ENCODE measurements around the gene MMP17. TPM values are rescaled to one million over a fixed set of nuclear protein-coding genes. Genes with fewer than 3 reads are reported as not detected.
A peak's percentile ranks its signal among the peaks of the same experiment; 100 is the strongest.
"Not testable (repeated sequence)": the region's sequence is repeated elsewhere in the genome, so short reads cannot be mapped to it uniquely, and the experiment has no call there.

Gene MMP17
- total RNA-seq, 2 donors from 2014 or later, result 10.9 to 12.0 TPM

- peak; percentile 45 for TF ChIP-seq CTCF (conservative IDR thresholded peaks at IDR 0.05)
- Mint-ChIP-seq H3K27ac (no peak overlapping the region), H3K4me3 (no peak overlapping the region), H3K9me3 (peaks cover 21% of the 10 kb centered on the region), H3K4me1 (peaks cover 30% of the 10 kb centered on the region), H3K36me3 (ENCODE audit: low read depth) (peaks cover 4% of the 10 kb centered on the region), H3K27me3 (ENCODE audit: insufficient read depth) (no peaks in the 10 kb centered on the region)
- H3K27me3 ChIP-seq (ENCODE audit: control insufficient read depth, insufficient read depth, low read length, poor library complexity, severe bottlenecking), result no peaks in the 10 kb centered on the region
- DNase-seq, result peak; percentile 64
- H3K36me3 ChIP-seq (ENCODE audit: control insufficient read depth, insufficient read depth, low read length), result no peaks in the 10 kb centered on the region
- no peak overlapping the region for H3K27ac ChIP-seq (ENCODE audit: low read depth, low read length)
- H3K4me3 ChIP-seq (ENCODE audit: low read length), result no peak overlapping the region
- H3K4me1 ChIP-seq (ENCODE audit: control insufficient read depth, insufficient read depth, low read length), result peaks cover 10% of the 10 kb centered on the region
- no peak overlapping the region for H3K9ac ChIP-seq (ENCODE audit: extremely low read depth, low read length, poor library complexity, severe bottlenecking)
- WGBS, 2 experiments (ENCODE audit: insufficient coverage in 1 of 2, insufficient read length in 1 of 2), result 92 to 94% methylated on average over 10 to 16 of the region's 16 CpGs
- H3K9me3 ChIP-seq (ENCODE audit: control insufficient read depth, low read length), result peaks cover 7% of the 10 kb centered on the region
Measured at GRCh38 chr12:131882804-131883520, 54.8 kb downstream of the MMP17 start.

GRCh38 chr12:131883521-131883900 lies 55.3 kb downstream of the MMP17 start:
- Histone ChIP-seq H3K9ac (ENCODE audit: extremely low read depth, low read length, poor library complexity, severe bottlenecking) (no peak overlapping the region), H3K27ac (ENCODE audit: low read depth, low read length) (no peak overlapping the region), H3K4me3 (ENCODE audit: low read length) (no peak overlapping the region), H3K4me1 (ENCODE audit: control insufficient read depth, insufficient read depth, low read length) (peaks cover 6% of the 10 kb centered on the region), H3K27me3 (ENCODE audit: control insufficient read depth, insufficient read depth, low read length, poor library complexity, severe bottlenecking) (no peaks in the 10 kb centered on the region), H3K36me3 (ENCODE audit: control insufficient read depth, insufficient read depth, low read length) (no peaks in the 10 kb centered on the region), H3K9me3 (ENCODE audit: control insufficient read depth, low read length) (peaks cover 7% of the 10 kb centered on the region)
- Mint-ChIP-seq H3K36me3 (ENCODE audit: low read depth) (peaks cover 4% of the 10 kb centered on the region), H3K9me3 (peaks cover 21% of the 10 kb centered on the region), H3K4me1 (peaks cover 27% of the 10 kb centered on the region), H3K4me3 (no peak overlapping the region), H3K27me3 (ENCODE audit: insufficient read depth) (peaks cover 1% of the 10 kb centered on the region), H3K27ac (no peak overlapping the region)
- TF ChIP-seq CTCF (conservative IDR thresholded peaks at IDR 0.05), result no peak
- 91 to 94% methylated on average over 3 to 4 of the region's 4 CpGs for WGBS, 2 experiments (ENCODE audit: insufficient coverage in 1 of 2, insufficient read length in 1 of 2)
- DNase-seq, result no peak

- H3K4me3 Mint-ChIP-seq; H3K4me1 ChIP-seq (ENCODE audit: control insufficient read depth, insufficient read depth, low read length); DNase-seq; H3K36me3 ChIP-seq (ENCODE audit: control insufficient read depth, insufficient read depth, low read length); H3K27ac Mint-ChIP-seq; H3K27me3 Mint-ChIP-seq (ENCODE audit: insufficient read depth); H3K27ac ChIP-seq (ENCODE audit: low read depth, low read length); H3K9ac ChIP-seq (ENCODE audit: extremely low read depth, low read length, poor library complexity, severe bottlenecking); H3K9me3 ChIP-seq (ENCODE audit: control insufficient read depth, low read length); H3K4me3 ChIP-seq (ENCODE audit: low read length); H3K36me3 Mint-ChIP-seq (ENCODE audit: low read depth); H3K27me3 ChIP-seq (ENCODE audit: control insufficient read depth, insufficient read depth, low read length, poor library complexity, severe bottlenecking): not testable (repeated sequence)
- 82 to 92% methylated on average over 8 of the region's 8 CpGs for WGBS, 2 experiments (ENCODE audit: insufficient coverage in 1 of 2, insufficient read length in 1 of 2)
- H3K9me3 Mint-ChIP-seq, result peaks cover 21% of the 10 kb centered on the region
- peaks cover 25% of the 10 kb centered on the region for H3K4me1 Mint-ChIP-seq
Measured at GRCh38 chr12:131885076-131885475, 56.9 kb downstream of the MMP17 start.
